ENCODE measurements around the gene NLRP14. TPM values are rescaled to one million over a fixed set of nuclear protein-coding genes. Genes with fewer than 3 reads are reported as not detected.

The NLRP14 gene
- total and polyA plus RNA-seq, 9 of the 15 experiments (the other 6 are each of a cell fraction or from before 2014, with no cell fraction given) = 0.27 to 1.2 (median 0.54) TPM

- Histone ChIP-seq H3K4me3 (no peak overlapping the region), H3K9me1 (ENCODE audit: control insufficient read depth, insufficient read depth, low read length) (no peaks in the 10 kb centered on the region), H3K36me3 (ENCODE audit: control insufficient read depth, insufficient read depth, low read length) (no peaks in the 10 kb centered on the region), H3K4me2 (ENCODE audit: insufficient read depth, low read length) (no peak overlapping the region), H3K27ac (ENCODE audit: extremely low read depth, low read depth, low read length) (no peak overlapping the region), H3K9me3 (replicated peaks; ENCODE audit: control insufficient read depth, insufficient read depth, low read depth, low read length) (no peaks in the 10 kb centered on the region), H4K20me1 (replicated peaks; ENCODE audit: control insufficient read depth, insufficient read depth, low read length) (no peaks in the 10 kb centered on the region), H3K79me2 (ENCODE audit: control insufficient read depth, insufficient read depth, low read length) (no peaks in the 10 kb centered on the region), H2AFZ (ENCODE audit: low read depth, low read length) (no peak overlapping the region), H3K4me1 (replicated peaks in 1 of 2; ENCODE audit: control insufficient read depth in 2 of 2, insufficient read depth in 2 of 2, low read length in 2 of 2) (no peaks in the 10 kb centered on the region), H3K9ac (ENCODE audit: insufficient read depth in 1 of 2, low read depth in 2 of 2, low read length in 2 of 2) (no peak overlapping the region), H3K27me3 (ENCODE audit: control insufficient read depth in 2 of 2, insufficient read depth in 2 of 2, low read length in 2 of 2) (no peaks in the 10 kb centered on the region)
- intact Hi-C loops (cut with micrococcal nuclease) (no loop called here), in situ Hi-C loops (cut with MboI) (no loop called here)
- TF ChIP-seq FIP1L1 (IDR thresholded peaks at IDR 0.05; ENCODE audit: low read depth, low read length, poor library complexity, severe bottlenecking) (no peak), UBTF (IDR thresholded peaks at IDR 0.05; ENCODE audit: borderline replicate concordance in 1 of 2, low read depth in 2 of 2, low read length in 2 of 2) (no peak), SMAD3 (CRISPR knock-in tag; conservative IDR thresholded peaks at IDR 0.05) (no peak), ID3 (CRISPR knock-in tag; IDR thresholded peaks at IDR 0.05) (no peak), ID3 (tag; IDR thresholded peaks at IDR 0.05) (no peak), ZNF696 (CRISPR knock-in tag; conservative IDR thresholded peaks at IDR 0.05) (no peak), ZNF134 (CRISPR knock-in tag; conservative IDR thresholded peaks at IDR 0.05) (no peak), RAD51 (IDR thresholded peaks at IDR 0.05; ENCODE audit: borderline replicate concordance, low read depth) (no peak), CC2D1A (IDR thresholded peaks at IDR 0.05) (no peak), RUNX1 (IDR thresholded peaks at IDR 0.05; ENCODE audit: low read depth) (no peak), IFI16 (CRISPR knock-in tag; IDR thresholded peaks at IDR 0.05) (no peak), SMAD1 (IDR thresholded peaks at IDR 0.05; ENCODE audit: low read depth, low read length, partially characterized antibody) (no peak), SIRT6 (IDR thresholded peaks at IDR 0.05; ENCODE audit: low read depth, low read length) (no peak), ZNF76 (CRISPR knock-in tag; IDR thresholded peaks at IDR 0.05; ENCODE audit: borderline replicate concordance) (no peak), RHOXF2B (CRISPR knock-in tag; conservative IDR thresholded peaks at IDR 0.05) (no peak)
- ChIA-PET POLR2A (no interaction called here), CTCF (ENCODE audit: low intra/inter-chr PET ratio) (interaction anchor here (0.5 kb wide), 1 partner anchor 246 kb away, joined by 4 read pairs; no protein-coding TSS in a partner anchor)
- no TSS peak for BruUV-seq (replicated peaks)
- 3% methylated on average over 3 of the region's 3 CpGs for WGBS (ENCODE audit: insufficient coverage, low coverage, missing lambda C conversion rate)
- DNase-seq (ENCODE audit: extremely low read depth in 1 of 4, low spot score in 3 of 4) (no peak), FAIRE-seq (no peak), ATAC-seq (no peak)
Observed at GRCh38 chr11:7116370-7116769, 96.1 kb downstream of the NLRP14 start.

Measured in K562 (cell line).